ENCODE results near the gene TRIM17. TPM values are rescaled to one million over a fixed set of nuclear protein-coding genes. Genes with fewer than 3 reads are reported as not detected.

Gene TRIM17
- total RNA-seq, 1 donor from 2014 or later, result 2.9 TPM

DNA sequence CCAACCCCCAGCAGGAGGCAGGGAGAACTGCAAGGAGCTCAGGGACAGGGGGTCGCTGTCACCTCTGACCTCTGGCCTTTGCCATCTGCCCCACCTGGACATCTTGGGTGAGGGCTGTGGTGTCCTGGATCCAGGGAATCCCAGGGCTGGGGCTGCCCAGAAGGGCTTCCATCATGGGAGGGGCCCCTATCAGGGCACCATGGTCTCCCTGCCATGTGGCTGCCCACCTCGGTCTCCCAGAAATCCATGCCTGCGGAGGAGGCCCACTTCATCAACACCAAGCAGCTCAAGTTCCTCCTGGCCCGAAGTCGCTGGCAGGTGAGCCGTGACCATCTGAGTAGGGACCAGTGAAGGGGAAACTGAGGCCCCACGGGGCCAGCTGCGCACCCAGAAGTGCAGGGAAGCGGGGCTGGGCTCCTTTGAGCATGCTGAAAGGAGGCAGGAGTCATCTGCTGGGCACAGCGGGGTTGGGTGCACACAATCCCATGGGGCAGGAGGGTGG lies 46.2 kb downstream of the TRIM17 start:
- no peaks in the 10 kb centered on the region for H3K4me1 ChIP-seq
- H3K36me3 Mint-ChIP-seq, result no peaks in the 10 kb centered on the region
- H3K4me1 Mint-ChIP-seq, result no peaks in the 10 kb centered on the region
- H3K27me3 ChIP-seq, result no peaks in the 10 kb centered on the region
- H3K9me3 Mint-ChIP-seq, result no peaks in the 10 kb centered on the region
- H3K27ac Mint-ChIP-seq, result no peak overlapping the region
- H3K4me2 ChIP-seq, result no peak overlapping the region
- H3K9me3 ChIP-seq (ENCODE audit: low read depth), result no peaks in the 10 kb centered on the region
- no peak overlapping the region for H3K27ac ChIP-seq
- H3K4me3 ChIP-seq, result no peak overlapping the region
- DNase-seq (ENCODE audit: low spot score), result no peak
- TF ChIP-seq EZH2phosphoT487 (IDR thresholded peaks at IDR 0.05) (no peak), EZH2 (IDR thresholded peaks at IDR 0.05) (no peak)
- TF ChIP-seq, protein P1, sequence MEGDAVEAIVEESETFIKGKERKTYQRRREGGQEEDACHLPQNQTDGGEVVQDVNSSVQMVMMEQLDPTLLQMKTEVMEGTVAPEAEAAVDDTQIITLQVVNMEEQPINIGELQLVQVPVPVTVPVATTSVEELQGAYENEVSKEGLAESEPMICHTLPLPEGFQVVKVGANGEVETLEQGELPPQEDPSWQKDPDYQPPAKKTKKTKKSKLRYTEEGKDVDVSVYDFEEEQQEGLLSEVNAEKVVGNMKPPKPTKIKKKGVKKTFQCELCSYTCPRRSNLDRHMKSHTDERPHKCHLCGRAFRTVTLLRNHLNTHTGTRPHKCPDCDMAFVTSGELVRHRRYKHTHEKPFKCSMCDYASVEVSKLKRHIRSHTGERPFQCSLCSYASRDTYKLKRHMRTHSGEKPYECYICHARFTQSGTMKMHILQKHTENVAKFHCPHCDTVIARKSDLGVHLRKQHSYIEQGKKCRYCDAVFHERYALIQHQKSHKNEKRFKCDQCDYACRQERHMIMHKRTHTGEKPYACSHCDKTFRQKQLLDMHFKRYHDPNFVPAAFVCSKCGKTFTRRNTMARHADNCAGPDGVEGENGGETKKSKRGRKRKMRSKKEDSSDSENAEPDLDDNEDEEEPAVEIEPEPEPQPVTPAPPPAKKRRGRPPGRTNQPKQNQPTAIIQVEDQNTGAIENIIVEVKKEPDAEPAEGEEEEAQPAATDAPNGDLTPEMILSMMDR (IDR thresholded peaks at IDR 0.05), result no peak
- H4K20me1 ChIP-seq (ENCODE audit: low read depth), result no peaks in the 10 kb centered on the region
- H3F3A ChIP-seq (ENCODE audit: low read depth), result no peaks in the 10 kb centered on the region
- no peaks in the 10 kb centered on the region for H3K79me2 ChIP-seq (ENCODE audit: low read depth)
- no peak overlapping the region for H3K9ac ChIP-seq
- no peak overlapping the region for H3K4me3 Mint-ChIP-seq
- no peak overlapping the region for H2AFZ ChIP-seq (replicated peaks)
- H3K36me3 ChIP-seq, result no peaks in the 10 kb centered on the region
- peaks cover 2% of the 10 kb centered on the region for H3K27me3 Mint-ChIP-seq (ENCODE audit: insufficient read depth, low read depth)

GRCh38 chr1:228369608-228370438 lies 46.8 kb downstream of the TRIM17 start:
- Histone ChIP-seq H3K4me2 (no peak overlapping the region), H3K27me3 (no peaks in the 10 kb centered on the region), H3K27ac (no peak overlapping the region), H3K9ac (no peak overlapping the region), H3K79me2 (ENCODE audit: low read depth) (no peaks in the 10 kb centered on the region), H3K36me3 (no peaks in the 10 kb centered on the region), H4K20me1 (ENCODE audit: low read depth) (no peaks in the 10 kb centered on the region), H3F3A (ENCODE audit: low read depth) (no peaks in the 10 kb centered on the region), H2AFZ (replicated peaks) (no peak overlapping the region), H3K9me3 (ENCODE audit: low read depth) (no peaks in the 10 kb centered on the region), H3K4me1 (no peaks in the 10 kb centered on the region), H3K4me3 (no peak overlapping the region)
- Mint-ChIP-seq H3K4me3 (no peak overlapping the region), H3K27me3 (ENCODE audit: insufficient read depth, low read depth) (peaks cover 2% of the 10 kb centered on the region), H3K27ac (no peak overlapping the region), H3K9me3 (no peaks in the 10 kb centered on the region), H3K4me1 (no peaks in the 10 kb centered on the region), H3K36me3 (no peaks in the 10 kb centered on the region)
- DNase-seq (ENCODE audit: low spot score), result no peak
- TF ChIP-seq EZH2 (IDR thresholded peaks at IDR 0.05) (no peak), EZH2phosphoT487 (IDR thresholded peaks at IDR 0.05) (no peak)
- TF ChIP-seq, protein P1 (IDR thresholded peaks at IDR 0.05), result no peak

GRCh38 chr1:228368801-228369607 lies 47.7 kb downstream of the TRIM17 start:
- Histone ChIP-seq H3F3A (ENCODE audit: low read depth) (no peaks in the 10 kb centered on the region), H3K27me3 (no peaks in the 10 kb centered on the region), H3K9me3 (ENCODE audit: low read depth) (no peaks in the 10 kb centered on the region), H3K79me2 (ENCODE audit: low read depth) (no peaks in the 10 kb centered on the region), H4K20me1 (ENCODE audit: low read depth) (no peaks in the 10 kb centered on the region), H2AFZ (replicated peaks) (no peak overlapping the region), H3K36me3 (no peaks in the 10 kb centered on the region), H3K9ac (no peak overlapping the region), H3K4me3 (no peak overlapping the region), H3K4me1 (no peaks in the 10 kb centered on the region), H3K27ac (no peak overlapping the region), H3K4me2 (no peak overlapping the region)
- H3K9me3 Mint-ChIP-seq, result no peaks in the 10 kb centered on the region
- no peak overlapping the region for H3K27ac Mint-ChIP-seq
- no peak overlapping the region for H3K4me3 Mint-ChIP-seq
- H3K27me3 Mint-ChIP-seq (ENCODE audit: insufficient read depth, low read depth), result peaks cover 2% of the 10 kb centered on the region
- no peak for DNase-seq (ENCODE audit: low spot score)
- H3K36me3 Mint-ChIP-seq, result no peaks in the 10 kb centered on the region
- H3K4me1 Mint-ChIP-seq, result no peaks in the 10 kb centered on the region
- no peak for TF ChIP-seq EZH2phosphoT487 (IDR thresholded peaks at IDR 0.05)
- TF ChIP-seq, protein P1 (IDR thresholded peaks at IDR 0.05), result no peak
- TF ChIP-seq EZH2 (IDR thresholded peaks at IDR 0.05), result no peak
